Measurements from ENCODE around the gene NPLOC4. TPM values are rescaled to one million over a fixed set of nuclear protein-coding genes. Genes with fewer than 3 reads are reported as not detected.
A peak's percentile ranks its signal among the peaks of the same experiment; 100 is the strongest.

Gene NPLOC4
- total and polyA plus RNA-seq, 2 of the 13 experiments (the other 11 are each of a cell fraction or from before 2014, with no cell fraction given) = 57.0 to 97.0 TPM

- TF ChIP-seq SP5 (CRISPR knock-in tag; IDR thresholded peaks at IDR 0.05; ENCODE audit: borderline replicate concordance, low read depth) = no peak
- TF ChIP-seq, protein P1, sequence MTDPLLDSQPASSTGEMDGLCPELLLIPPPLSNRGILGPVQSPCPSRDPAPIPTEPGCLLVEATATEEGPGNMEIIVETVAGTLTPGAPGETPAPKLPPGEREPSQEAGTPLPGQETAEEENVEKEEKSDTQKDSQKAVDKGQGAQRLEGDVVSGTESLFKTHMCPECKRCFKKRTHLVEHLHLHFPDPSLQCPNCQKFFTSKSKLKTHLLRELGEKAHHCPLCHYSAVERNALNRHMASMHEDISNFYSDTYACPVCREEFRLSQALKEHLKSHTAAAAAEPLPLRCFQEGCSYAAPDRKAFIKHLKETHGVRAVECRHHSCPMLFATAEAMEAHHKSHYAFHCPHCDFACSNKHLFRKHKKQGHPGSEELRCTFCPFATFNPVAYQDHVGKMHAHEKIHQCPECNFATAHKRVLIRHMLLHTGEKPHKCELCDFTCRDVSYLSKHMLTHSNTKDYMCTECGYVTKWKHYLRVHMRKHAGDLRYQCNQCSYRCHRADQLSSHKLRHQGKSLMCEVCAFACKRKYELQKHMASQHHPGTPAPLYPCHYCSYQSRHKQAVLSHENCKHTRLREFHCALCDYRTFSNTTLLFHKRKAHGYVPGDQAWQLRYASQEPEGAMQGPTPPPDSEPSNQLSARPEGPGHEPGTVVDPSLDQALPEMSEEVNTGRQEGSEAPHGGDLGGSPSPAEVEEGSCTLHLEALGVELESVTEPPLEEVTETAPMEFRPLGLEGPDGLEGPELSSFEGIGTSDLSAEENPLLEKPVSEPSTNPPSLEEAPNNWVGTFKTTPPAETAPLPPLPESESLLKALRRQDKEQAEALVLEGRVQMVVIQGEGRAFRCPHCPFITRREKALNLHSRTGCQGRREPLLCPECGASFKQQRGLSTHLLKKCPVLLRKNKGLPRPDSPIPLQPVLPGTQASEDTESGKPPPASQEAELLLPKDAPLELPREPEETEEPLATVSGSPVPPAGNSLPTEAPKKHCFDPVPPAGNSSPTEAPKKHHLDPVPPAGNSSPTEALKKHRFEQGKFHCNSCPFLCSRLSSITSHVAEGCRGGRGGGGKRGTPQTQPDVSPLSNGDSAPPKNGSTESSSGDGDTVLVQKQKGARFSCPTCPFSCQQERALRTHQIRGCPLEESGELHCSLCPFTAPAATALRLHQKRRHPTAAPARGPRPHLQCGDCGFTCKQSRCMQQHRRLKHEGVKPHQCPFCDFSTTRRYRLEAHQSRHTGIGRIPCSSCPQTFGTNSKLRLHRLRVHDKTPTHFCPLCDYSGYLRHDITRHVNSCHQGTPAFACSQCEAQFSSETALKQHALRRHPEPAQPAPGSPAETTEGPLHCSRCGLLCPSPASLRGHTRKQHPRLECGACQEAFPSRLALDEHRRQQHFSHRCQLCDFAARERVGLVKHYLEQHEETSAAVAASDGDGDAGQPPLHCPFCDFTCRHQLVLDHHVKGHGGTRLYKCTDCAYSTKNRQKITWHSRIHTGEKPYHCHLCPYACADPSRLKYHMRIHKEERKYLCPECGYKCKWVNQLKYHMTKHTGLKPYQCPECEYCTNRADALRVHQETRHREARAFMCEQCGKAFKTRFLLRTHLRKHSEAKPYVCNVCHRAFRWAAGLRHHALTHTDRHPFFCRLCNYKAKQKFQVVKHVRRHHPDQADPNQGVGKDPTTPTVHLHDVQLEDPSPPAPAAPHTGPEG (CRISPR knock-in tag; IDR thresholded peaks at IDR 0.05) = no peak
- no peak for TF ChIP-seq JUN (CRISPR knock-in tag; IDR thresholded peaks at IDR 0.05)
- TF ChIP-seq, protein P2, sequence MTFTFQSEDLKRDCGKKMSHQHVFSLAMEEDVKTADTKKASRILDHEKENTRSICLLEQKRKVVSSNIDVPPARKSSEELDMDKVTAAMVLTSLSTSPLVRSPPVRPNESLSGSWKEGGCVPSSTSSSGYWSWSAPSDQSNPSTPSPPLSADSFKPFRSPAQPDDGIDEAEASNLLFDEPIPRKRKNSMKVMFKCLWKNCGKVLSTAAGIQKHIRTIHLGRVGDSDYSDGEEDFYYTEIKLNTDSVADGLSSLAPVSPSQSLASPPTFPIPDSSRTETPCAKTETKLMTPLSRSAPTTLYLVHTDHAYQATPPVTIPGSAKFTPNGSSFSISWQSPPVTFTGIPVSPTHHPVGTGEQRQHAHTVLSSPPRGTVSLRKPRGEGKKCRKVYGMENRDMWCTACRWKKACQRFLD (CRISPR knock-in tag; IDR thresholded peaks at IDR 0.05; ENCODE audit: borderline replicate concordance) = no peak
- no peak for TF ChIP-seq SRSF1 (optimal IDR thresholded peaks at IDR 0.05; ENCODE audit: low read depth, low read length)
- TF ChIP-seq, protein P3, sequence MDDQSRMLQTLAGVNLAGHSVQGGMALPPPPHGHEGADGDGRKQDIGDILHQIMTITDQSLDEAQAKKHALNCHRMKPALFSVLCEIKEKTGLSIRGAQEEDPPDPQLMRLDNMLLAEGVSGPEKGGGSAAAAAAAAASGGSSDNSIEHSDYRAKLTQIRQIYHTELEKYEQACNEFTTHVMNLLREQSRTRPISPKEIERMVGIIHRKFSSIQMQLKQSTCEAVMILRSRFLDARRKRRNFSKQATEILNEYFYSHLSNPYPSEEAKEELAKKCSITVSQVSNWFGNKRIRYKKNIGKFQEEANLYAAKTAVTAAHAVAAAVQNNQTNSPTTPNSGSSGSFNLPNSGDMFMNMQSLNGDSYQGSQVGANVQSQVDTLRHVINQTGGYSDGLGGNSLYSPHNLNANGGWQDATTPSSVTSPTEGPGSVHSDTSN (CRISPR knock-in tag; IDR thresholded peaks at IDR 0.05; ENCODE audit: borderline replicate concordance) = no peak
- TF ChIP-seq ZNF83 (CRISPR knock-in tag; IDR thresholded peaks at IDR 0.05; ENCODE audit: borderline replicate concordance) = no peak; the same call in 1 of the 2 replicates
- TF ChIP-seq ZNF841 (CRISPR knock-in tag; IDR thresholded peaks at IDR 0.05; ENCODE audit: borderline replicate concordance) = no peak
- no peak for TF ChIP-seq RBAK (CRISPR knock-in tag; IDR thresholded peaks at IDR 0.05)
- TF ChIP-seq ZFP62 (CRISPR knock-in tag; IDR thresholded peaks at IDR 0.05) = no peak
- peak; percentile 52; the same call in 1 of the 2 replicates for TF ChIP-seq TFDP1 (CRISPR knock-in tag; IDR thresholded peaks at IDR 0.05; ENCODE audit: borderline replicate concordance)
- no peak for TF ChIP-seq ADNP (CRISPR knock-in tag; IDR thresholded peaks at IDR 0.05)
- TF ChIP-seq, protein P4, sequence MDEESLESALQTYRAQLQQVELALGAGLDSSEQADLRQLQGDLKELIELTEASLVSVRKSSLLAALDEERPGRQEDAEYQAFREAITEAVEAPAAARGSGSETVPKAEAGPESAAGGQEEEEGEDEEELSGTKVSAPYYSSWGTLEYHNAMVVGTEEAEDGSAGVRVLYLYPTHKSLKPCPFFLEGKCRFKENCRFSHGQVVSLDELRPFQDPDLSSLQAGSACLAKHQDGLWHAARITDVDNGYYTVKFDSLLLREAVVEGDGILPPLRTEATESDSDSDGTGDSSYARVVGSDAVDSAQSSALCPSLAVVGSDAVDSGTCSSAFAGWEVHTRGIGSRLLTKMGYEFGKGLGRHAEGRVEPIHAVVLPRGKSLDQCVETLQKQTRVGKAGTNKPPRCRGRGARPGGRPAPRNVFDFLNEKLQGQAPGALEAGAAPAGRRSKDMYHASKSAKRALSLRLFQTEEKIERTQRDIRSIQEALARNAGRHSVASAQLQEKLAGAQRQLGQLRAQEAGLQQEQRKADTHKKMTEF (CRISPR knock-in tag; IDR thresholded peaks at IDR 0.05) = no peak; the same call in 1 of the 2 replicates
- TF ChIP-seq ZNF282 (IDR thresholded peaks at IDR 0.05; ENCODE audit: partially characterized antibody) = no peak
- TF ChIP-seq SMC3 (IDR thresholded peaks at IDR 0.05; ENCODE audit: low read length) = no peak
- TF ChIP-seq PLSCR1 (CRISPR knock-in tag; IDR thresholded peaks at IDR 0.05; ENCODE audit: borderline replicate concordance) = 0 out of 2 replicates have a peak, but pooled peaks have one; percentile 63
Measured at GRCh38 chr17:81665205-81666091, 28.5 kb upstream of the NPLOC4 start (continued).

All from HepG2 (cell line).